ENCODE measurements around the gene RFX4.

RFX4 gene

GRCh38 chr12:106767206-106767605 lies 184.4 kb downstream of the RFX4 start:
- no peak for DNase-seq (ENCODE audit: low spot score)

GRCh38 chr12:106767954-106768822 lies 185.4 kb downstream of the RFX4 start:
- no peak for DNase-seq (ENCODE audit: low spot score)

- no peak for DNase-seq (ENCODE audit: low spot score)
Measured at GRCh38 chr12:106769078-106769477, 186.3 kb downstream of the RFX4 start.

- no peak for DNase-seq (ENCODE audit: low spot score)
Measured at GRCh38 chr12:106769546-106769945, 186.7 kb downstream of the RFX4 start.

- DNase-seq (ENCODE audit: low spot score), result no peak
Measured at GRCh38 chr12:106771425-106771824, 188.6 kb downstream of the RFX4 start.

- DNase-seq (ENCODE audit: low spot score), result no peak
Measured at GRCh38 chr12:106773286-106774004, 190.6 kb downstream of the RFX4 start.

GRCh38 chr12:106774005-106774807 lies 191.4 kb downstream of the RFX4 start, which contains the start of gene RIC8B:
RIC8B (plus strand) TSS chr12:106774682; CDS start chr12:106774746, 64 bp downstream.
- peak; percentile 86 for DNase-seq (ENCODE audit: low spot score)

GRCh38 chr12:106774808-106775524 lies 192.2 kb downstream of the RFX4 start:
- no peak for DNase-seq (ENCODE audit: low spot score)

GRCh38 chr12:106776897-106777296 lies 194.1 kb downstream of the RFX4 start:
- DNase-seq (ENCODE audit: low spot score), result no peak

- DNase-seq (ENCODE audit: low spot score), result no peak
Measured at GRCh38 chr12:106780010-106780631, 197.3 kb downstream of the RFX4 start.

GRCh38 chr12:106782619-106783018 lies 199.8 kb downstream of the RFX4 start:
- no peak for DNase-seq (ENCODE audit: low spot score)

GRCh38 chr12:106783515-106783914 lies 200.7 kb downstream of the RFX4 start:
- DNase-seq (ENCODE audit: low spot score), result no peak

GRCh38 chr12:106790020-106790419 lies 207.2 kb downstream of the RFX4 start:
- DNase-seq (ENCODE audit: low spot score), result no peak

GRCh38 chr12:106791531-106791930 lies 208.7 kb downstream of the RFX4 start:
- DNase-seq (ENCODE audit: low spot score), result no peak

- no peak for DNase-seq (ENCODE audit: low spot score)
Measured at GRCh38 chr12:106794369-106794768, 211.6 kb downstream of the RFX4 start.

- no peak for DNase-seq (ENCODE audit: low spot score)
Measured at GRCh38 chr12:106801167-106801708, 218.4 kb downstream of the RFX4 start.

- DNase-seq (ENCODE audit: low spot score), result no peak
Measured at GRCh38 chr12:106801830-106802533, 219.2 kb downstream of the RFX4 start.

GRCh38 chr12:106804668-106805067 lies 221.9 kb downstream of the RFX4 start:
- DNase-seq (ENCODE audit: low spot score), result no peak

Data from CD4-positive, alpha-beta T cell treated with Interleukin-6 at 100 ng/mL for 8 hours (primary cell).